H1 (cell line): ENCODE results near the gene DAW1. TPM values are rescaled to one million over a fixed set of nuclear protein-coding genes. Genes with fewer than 3 reads are reported as not detected.

ENCODE experiments used
- CTCF ChIA-PET: fragments of 300-600 bp; sonication (Branson Sonifier 250); formaldehyde crosslinking; loops from one replicate; lab custom pipeline; 2021; ENCODE audit not compliant: partially characterized antibody; lab: Charles Lee
- POLR2A ChIA-PET: fragments of 300-600 bp; sonication (Branson Sonifier 250); formaldehyde crosslinking; loops from one replicate; lab custom pipeline; 2021; ENCODE audit warnings: inconsistent platforms; ENCODE audit not compliant: partially characterized antibody; lab: Charles Lee
- DNase-seq, 2 experiments: peaks; one replicate each; pipeline versions ENCODE4 v3.0.0 to v3.0.0-alpha.2; 2010 to 2022; ENCODE audit warnings: low spot score in 2 of 2, low read depth in 1 of 2, mixed read lengths in 1 of 2
- FAIRE-seq: peaks from 2 replicates; lab custom pipeline; 2011; peaks lifted over from hg19 to GRCh38; lab: Jason Lieb, UNC
- H2AFZ ChIP-seq: 2 replicates; pipeline ENCODE4 v1.8.1; 2012; ENCODE audit warnings: low read length, inconsistent platforms
- H2AK5ac ChIP-seq: 2 replicates; pipeline ENCODE4 v1.6.1; 2013; ENCODE audit warnings: low read depth, low read length
- H2BK120ac ChIP-seq: replicated peaks from 2 replicates; pipeline ENCODE3; 2013; ENCODE audit warnings: low read depth, low read length, inconsistent platforms
- H2BK12ac ChIP-seq: 2 replicates; pipeline ENCODE4 v1.6.1; 2013; ENCODE audit warnings: low read depth, low read length
- H2BK15ac ChIP-seq: 2 replicates; pipeline ENCODE4 v1.6.1; 2013; ENCODE audit warnings: low read length
- H2BK20ac ChIP-seq: 2 replicates; pipeline ENCODE4 v1.6.1; 2013; ENCODE audit warnings: low read length
- H2BK5ac ChIP-seq: 2 replicates; pipeline ENCODE4 v1.6.1; 2013; ENCODE audit warnings: low read depth, low read length
- H3K14ac ChIP-seq: 2 replicates; pipeline ENCODE4 v1.6.1; 2013; ENCODE audit warnings: inconsistent platforms; ENCODE audit not compliant: insufficient read length
- H3K18ac ChIP-seq: 2 replicates; pipeline ENCODE4 v1.6.1; 2013; ENCODE audit warnings: low read length; ENCODE audit errors: extremely low read depth
- H3K23ac ChIP-seq: 2 replicates; pipeline ENCODE4 v1.6.1; 2013; ENCODE audit warnings: inconsistent platforms; ENCODE audit not compliant: insufficient read length
- H3K23me2 ChIP-seq: 2 replicates; pipeline ENCODE4 v1.6.1; 2013; ENCODE audit warnings: low read depth, low read length
- H3K27ac ChIP-seq: 2 replicates; pipeline ENCODE4 v1.6.1; 2011; ENCODE audit warnings: low read depth, low read length, inconsistent platforms
- H3K27me3 ChIP-seq, 4 experiments: replicated peaks in 1 of 4; 1 replicate in 1 of 4; 2 replicates in 3 of 4; pipeline versions ENCODE4 v1.6.1 to v1.8.1; 2011 to 2013; ENCODE audit warnings: low read length in 3 of 4, mild to moderate bottlenecking in 3 of 4, inconsistent platforms in 2 of 4, mixed read lengths in 2 of 4, moderate library complexity in 1 of 4; ENCODE audit not compliant: control insufficient read depth in 3 of 4, insufficient read depth in 3 of 4; ENCODE audit errors: extremely low read depth in 1 of 4
- H3K36me3 ChIP-seq, 4 experiments: 2 replicates each; pipeline versions ENCODE4 v1.6.1 to v1.8.1; 2011 to 2013; ENCODE audit warnings: mild to moderate bottlenecking in 4 of 4, low read length in 3 of 4, moderate library complexity in 2 of 4, control low read depth in 1 of 4, inconsistent platforms in 1 of 4; ENCODE audit not compliant: insufficient read depth in 4 of 4, control insufficient read depth in 2 of 4
- H3K4ac ChIP-seq: replicated peaks from 2 replicates; pipeline ENCODE3; 2013; ENCODE audit warnings: low read length, low read depth, mixed read lengths, inconsistent platforms; ENCODE audit not compliant: insufficient read length
- H3K4me1 ChIP-seq, 4 experiments: replicated peaks in 1 of 4; 1 replicate in 1 of 4; 2 replicates in 3 of 4; pipeline versions ENCODE4 v1.6.1 to v1.8.1; 2011 to 2013; ENCODE audit warnings: low read length in 3 of 4, inconsistent platforms in 2 of 4, mixed read lengths in 1 of 4; ENCODE audit not compliant: insufficient read depth in 4 of 4, control insufficient read depth in 3 of 4
- H3K4me2 ChIP-seq, 2 experiments: 2 replicates each; pipeline versions ENCODE4 v1.6.1 to v1.8.1; 2011 to 2013; ENCODE audit warnings: low read depth in 2 of 2, low read length in 2 of 2, control low read depth in 1 of 2, inconsistent platforms in 1 of 2, mild to moderate bottlenecking in 1 of 2; ENCODE audit not compliant: insufficient read depth in 1 of 2
- H3K4me3 ChIP-seq, 4 experiments: fragments of 200-600, 300-600 bp in 1 of 4; sonication (generic), shearing (Covaris generic), sonication (Bioruptor Twin) in 1 of 4; 2 replicates each; pipeline versions ENCODE4 v1.5.1 to v1.8.1; 2011 to 2016; ENCODE audit warnings: low read length in 4 of 4, low read depth in 3 of 4, control low read depth in 2 of 4, inconsistent platforms in 2 of 4, mild to moderate bottlenecking in 2 of 4, mixed read lengths in 1 of 4, moderate library complexity in 1 of 4; ENCODE audit not compliant: insufficient read depth in 2 of 4; ENCODE audit errors: extremely low read depth in 1 of 4
- H3K56ac ChIP-seq: replicated peaks from 2 replicates; pipeline ENCODE3; 2013; ENCODE audit warnings: low read depth, mild to moderate bottlenecking, mixed read lengths, low read length, inconsistent platforms; ENCODE audit not compliant: insufficient read length
- H3K79me1 ChIP-seq: 2 replicates; pipeline ENCODE4 v1.6.1; 2013; ENCODE audit warnings: low read depth, low read length, control low read depth
- H3K79me2 ChIP-seq, 2 experiments: 2 replicates each; pipeline versions ENCODE4 v1.6.1 to v1.8.1; 2012 to 2013; ENCODE audit warnings: low read length in 2 of 2, mild to moderate bottlenecking in 2 of 2, inconsistent platforms in 1 of 2; ENCODE audit not compliant: insufficient read depth in 2 of 2, control insufficient read depth in 1 of 2
- H3K9ac ChIP-seq, 4 experiments: replicated peaks in 1 of 4; 1 replicate in 1 of 4; 2 replicates in 3 of 4; pipeline versions ENCODE4 v1.6.1 to v1.8.1; 2011 to 2013; ENCODE audit warnings: low read depth in 3 of 4, low read length in 3 of 4, control low read depth in 2 of 4, mild to moderate bottlenecking in 2 of 4, moderate library complexity in 2 of 4, inconsistent platforms in 1 of 4; ENCODE audit errors: extremely low read depth in 1 of 4
- H3K9me3 ChIP-seq, 2 experiments: 2 replicates each; pipeline versions ENCODE4 v1.6.1 to v1.8.1; 2012 to 2013; ENCODE audit warnings: mild to moderate bottlenecking in 2 of 2, moderate library complexity in 2 of 2, control low read depth in 1 of 2, inconsistent platforms in 1 of 2, low read depth in 1 of 2, low read length in 1 of 2, mixed read lengths in 1 of 2; ENCODE audit not compliant: insufficient read depth in 2 of 2
- H4K20me1 ChIP-seq, 2 experiments: replicated peaks in 1 of 2; 2 replicates each; pipeline versions ENCODE3 to v1.8.1; 2011 to 2013; ENCODE audit warnings: inconsistent platforms in 2 of 2, low read length in 2 of 2, mild to moderate bottlenecking in 1 of 2; ENCODE audit not compliant: insufficient read depth in 2 of 2, control insufficient read depth in 1 of 2
- H4K5ac ChIP-seq: 2 replicates; pipeline ENCODE4 v1.6.1; 2013; ENCODE audit warnings: low read length, low read depth, mixed read lengths, inconsistent platforms; ENCODE audit not compliant: insufficient read length
- H4K8ac ChIP-seq: 2 replicates; pipeline ENCODE4 v1.8.0; 2013; ENCODE audit warnings: mild to moderate bottlenecking, moderate library complexity, low read length, inconsistent platforms; ENCODE audit not compliant: insufficient read depth; ENCODE audit errors: extremely low read depth
- H4K91ac ChIP-seq: replicated peaks from 2 replicates; pipeline ENCODE3; 2013; ENCODE audit warnings: low read length, mixed read lengths, inconsistent platforms; ENCODE audit not compliant: insufficient read length
- ATF3 ChIP-seq: IDR thresholded peaks from 2 replicates; pipeline ENCODE4 v1.6.1; 2011; ENCODE audit warnings: low read depth, mild to moderate bottlenecking, low read length; ENCODE audit not compliant: insufficient read depth
- FOSL1 ChIP-seq: IDR thresholded peaks from 2 replicates; pipeline ENCODE4 v1.6.1; 2011; ENCODE audit warnings: mild to moderate bottlenecking, low read depth, low read length, moderate library complexity; ENCODE audit not compliant: insufficient read depth
- GABPA ChIP-seq: IDR thresholded peaks from 2 replicates; pipeline ENCODE4 v1.6.1; 2011; ENCODE audit warnings: mild to moderate bottlenecking, low read length, moderate library complexity, borderline replicate concordance; ENCODE audit not compliant: insufficient read depth
- HDAC2 ChIP-seq, 2 experiments: fragments of 300-600 bp in 1 of 2; sonication (generic) in 1 of 2; IDR thresholded peaks; 2 replicates each; pipeline ENCODE4 v1.6.1; 2011 to 2012; ENCODE audit warnings: low read depth in 2 of 2, low read length in 2 of 2, mild to moderate bottlenecking in 2 of 2, moderate library complexity in 2 of 2, borderline replicate concordance in 1 of 2, inconsistent platforms in 1 of 2
- JUND ChIP-seq: IDR thresholded peaks from 2 replicates; pipeline ENCODE4 v1.6.1; 2011; ENCODE audit warnings: mild to moderate bottlenecking, improper control_type of control experiment, low read length
- KDM1A ChIP-seq: fragments of 200-600, 300-600 bp; sonication (generic); IDR thresholded peaks from 2 replicates; pipeline ENCODE4 v1.7.1; 2016; ENCODE audit warnings: mild to moderate bottlenecking, low read length, borderline replicate concordance
- NANOG ChIP-seq: IDR thresholded peaks from 2 replicates; pipeline ENCODE4 v1.6.1; 2011; ENCODE audit warnings: low read length, low read depth, mild to moderate bottlenecking, inconsistent platforms; ENCODE audit not compliant: insufficient read depth, poor library complexity, severe bottlenecking
- RBBP5 ChIP-seq: IDR thresholded peaks from 2 replicates; pipeline ENCODE4 v1.7.1; 2012; ENCODE audit warnings: low read depth, mild to moderate bottlenecking, inconsistent platforms, low read length, moderate library complexity, borderline replicate concordance
- RFX5 ChIP-seq: IDR thresholded peaks from 2 replicates; pipeline ENCODE4 v1.6.1; 2011; ENCODE audit warnings: low read depth, low read length, improper control_type of control experiment, borderline replicate concordance
- RXRA ChIP-seq: IDR thresholded peaks from 2 replicates; pipeline ENCODE4 v1.6.1; 2011; ENCODE audit warnings: low read depth, mild to moderate bottlenecking, low read length, moderate library complexity; ENCODE audit not compliant: insufficient read depth
- SIRT6 ChIP-seq: IDR thresholded peaks from one replicate; pipeline ENCODE4 v1.7.1; 2012; ENCODE audit warnings: low read length, inconsistent platforms
- YY1 ChIP-seq: IDR thresholded peaks from 2 replicates; pipeline ENCODE4 v1.6.1; 2011; ENCODE audit warnings: low read depth, mild to moderate bottlenecking, low read length
- WGBS, 2 experiments: shearing (Covaris generic) in 1 of 2; methylation state at CpG; one replicate each; pipeline versions ENCODE4 v1.1.6 to v1.1.7; 2013 to 2015; ENCODE audit warnings: low lambda C conversion rate in 2 of 2, mixed read lengths in 2 of 2, inconsistent platforms in 1 of 2, low coverage in 1 of 2, missing lambda C conversion rate in 1 of 2; ENCODE audit not compliant: insufficient replicate concordance in 2 of 2, insufficient coverage in 1 of 2, insufficient read length in 1 of 2; ENCODE audit errors: extremely low coverage in 1 of 2, missing lambda C conversion rate in 1 of 2; 5-methylcytosine and 5-hydroxymethylcytosine counted together
- polyA plus RNA-seq, 7 experiments: library from polyadenylated mRNA; depleted of rRNA in 3 of 7; stranded (reverse) in 5 of 7; unstranded in 2 of 7; fragments of >200 nt in 5 of 7; fragments of 200-250 nt in 2 of 7; gene quantifications; 1 replicate in 5 of 7; 2 replicates in 1 of 7; 4 replicates in 1 of 7; pipeline versions ENCODE4 v1.2.1 to v1.2.3, GENCODE V29; 2011 to 2013; ENCODE audit warnings: missing spikeins in 2 of 7, mixed read lengths in 2 of 7
- total RNA-seq: library from RNA; stranded (reverse); fragmentation: NEBNext Ultra II Directional; extraction: Animal tissue kit (Norgen Biotek cat#: 25700); gene quantifications from 2 replicates; pipeline ENCODE4 v1.2.1, GENCODE V29; 2021

The DAW1 gene
- total and polyA plus RNA-seq, 2 of the 8 experiments (the other 6 are each of a cell fraction or from before 2014, with no cell fraction given): 0.44 to 1.4 TPM

GRCh38 chr2:227881866-227882517 lies 10.6 kb downstream of the DAW1 start:
- no peak overlapping the region for H4K91ac ChIP-seq
- no peak for TF ChIP-seq NANOG
- TF ChIP-seq KDM1A: no peak
- no peak for TF ChIP-seq SIRT6
- TF ChIP-seq ATF3: no peak
- TF ChIP-seq HDAC2 (IDR thresholded peaks at IDR 0.05; ENCODE audit: borderline replicate concordance in 1 of 2, low read depth in 2 of 2, low read length in 2 of 2): no peak
- no peak for TF ChIP-seq FOSL1
- TF ChIP-seq RXRA: no peak
- no peak for TF ChIP-seq GABPA
- TF ChIP-seq RFX5: no peak
- TF ChIP-seq RBBP5: no peak
- TF ChIP-seq YY1: no peak
- no peak for TF ChIP-seq JUND

More at GRCh38 chr2:227881866-227882517, 10.6 kb downstream of the DAW1 start:
- no peaks in the 10 kb centered on the region for H4K20me1 ChIP-seq
- no peak overlapping the region for H3K18ac ChIP-seq
- H3K4ac ChIP-seq: no peak overlapping the region
- H2AK5ac ChIP-seq: no peak overlapping the region
- POLR2A ChIA-PET: no interaction called here
- H4K5ac ChIP-seq: no peak overlapping the region
- H3K9me3 ChIP-seq: no peaks in the 10 kb centered on the region
- H2BK20ac ChIP-seq: no peak overlapping the region
- H2BK12ac ChIP-seq: no peak overlapping the region
- no peak overlapping the region for H2BK15ac ChIP-seq
- no peak overlapping the region for H3K56ac ChIP-seq
- no peaks in the 10 kb centered on the region for H3K23me2 ChIP-seq
- no peak overlapping the region for H3K27ac ChIP-seq
- no peaks in the 10 kb centered on the region for H3K79me2 ChIP-seq
- DNase-seq (no peak), FAIRE-seq (no peak)
- H3K27me3 ChIP-seq: no peaks in the 10 kb centered on the region
- H3K4me1 ChIP-seq: no peaks in the 10 kb centered on the region
- no peak overlapping the region for H2BK120ac ChIP-seq
- no peak overlapping the region for H3K9ac ChIP-seq
- H3K79me1 ChIP-seq: no peaks in the 10 kb centered on the region
- H2BK5ac ChIP-seq: no peak overlapping the region
- H2AFZ ChIP-seq: no peak overlapping the region
- H3K4me3 ChIP-seq: no peak overlapping the region
- no peaks in the 10 kb centered on the region; a peak in 1 of 8 replicates for H3K36me3 ChIP-seq
- no peak overlapping the region for H3K23ac ChIP-seq
- H3K14ac ChIP-seq: no peak overlapping the region
- H4K8ac ChIP-seq: no peak overlapping the region
- CTCF ChIA-PET: interaction anchor here (0.8 kb wide), 1 partner anchor 11 kb away, joined by 3 read pairs; the partner anchor contains the start of gene DAW1
- no peak overlapping the region for H3K4me2 ChIP-seq
- WGBS, 2 experiments: 96% methylated on average over 4 of the region's 4 CpGs; no CpG with 5 or more reads in 1 of the 2 experiments
